Stimulated activated naive B cell treated with anti-CD40 and anti-IgM and Interleukin-4, amounts not matched to agents 10 μg/mL and 1 μg/mL and 100 μg/mL, for 72 hours (primary cell): ENCODE measurements around the gene MIAT.
A peak's percentile ranks its signal among the peaks of the same experiment; 100 is the strongest.

Experiments used
- ATAC-seq, 2 donors: fragments of 150-1000 bp; cut with Tn5 transposase; replicated peaks; 2 replicates each; pipeline ENCODE4 v1.10.0; 2021; ENCODE audit warnings: moderate library complexity in 1 of 2
- DNase-seq: peaks from one replicate; pipeline ENCODE4 v3.0.0; 2021
- H3K27ac Mint-ChIP-seq: one replicate; pipeline ENCODE4 v1.8.0; 2022; ENCODE audit warnings: mild to moderate bottlenecking, mixed read lengths
- H3K27me3 Mint-ChIP-seq, 2 donors: one replicate each; pipeline ENCODE4 v1.8.0; 2022; ENCODE audit warnings: mixed read lengths in 2 of 2
- H3K36me3 Mint-ChIP-seq, 2 donors: one replicate each; pipeline ENCODE4 v1.8.0; 2022; ENCODE audit warnings: mixed read lengths in 2 of 2, mild to moderate bottlenecking in 1 of 2
- H3K4me1 Mint-ChIP-seq, 2 donors: one replicate each; pipeline ENCODE4 v1.8.0; 2022; ENCODE audit warnings: mixed read lengths in 2 of 2, mild to moderate bottlenecking in 1 of 2
- H3K4me3 Mint-ChIP-seq, 2 donors: one replicate each; pipeline ENCODE4 v1.8.0; 2022; ENCODE audit warnings: mild to moderate bottlenecking in 2 of 2, mixed read lengths in 2 of 2, moderate library complexity in 1 of 2
- H3K9me3 Mint-ChIP-seq, 2 donors: one replicate each; pipeline ENCODE4 v1.8.0; 2022; ENCODE audit warnings: mixed read lengths in 2 of 2, mild to moderate bottlenecking in 1 of 2

The MIAT gene

GRCh38 chr22:26669060-26669481 is 11.7 kb downstream of the MIAT start:
- DNase-seq: no peak
- ATAC-seq: no peak
- peaks cover 4 to 5% of the 10 kb centered on the region in 2 donors for H3K9me3 Mint-ChIP-seq
- H3K4me1 Mint-ChIP-seq: peaks cover 52 to 63% of the 10 kb centered on the region in 2 donors
- no peaks in the 10 kb centered on the region for H3K27me3 Mint-ChIP-seq
- H3K36me3 Mint-ChIP-seq: peaks cover 3 to 4% of the 10 kb centered on the region in 2 donors
- H3K4me3 Mint-ChIP-seq: no peak overlapping the region
- no peak overlapping the region for H3K27ac Mint-ChIP-seq

- peaks cover 61 to 70% of the 10 kb centered on the region in 2 donors for H3K4me1 Mint-ChIP-seq
- peaks cover 4 to 5% of the 10 kb centered on the region in 2 donors for H3K9me3 Mint-ChIP-seq
- DNase-seq (no peak), ATAC-seq (no peak)
- H3K4me3 Mint-ChIP-seq: no peak overlapping the region
- peak overlapping the region; percentile 99 for H3K27ac Mint-ChIP-seq
- peaks cover 10 to 16% of the 10 kb centered on the region in 2 donors for H3K36me3 Mint-ChIP-seq
- no peaks in the 10 kb centered on the region for H3K27me3 Mint-ChIP-seq
Observed at GRCh38 chr22:26670459-26670858, 13.1 kb downstream of the MIAT start.

- Mint-ChIP-seq H3K4me1 (peaks cover 61 to 73% of the 10 kb centered on the region in 2 donors), H3K27ac (peak overlapping the region; percentile 99), H3K27me3 (no peaks in the 10 kb centered on the region), H3K4me3 (peak overlapping the region in 1 of 2 donors; percentile 99), H3K9me3 (peaks cover 4 to 5% of the 10 kb centered on the region in 2 donors), H3K36me3 (peaks cover 13 to 25% of the 10 kb centered on the region in 2 donors)
- DNase-seq (peak; percentile 20), ATAC-seq (no peak)
Observed at GRCh38 chr22:26671317-26672059, 14.1 kb downstream of the MIAT start.

GRCh38 chr22:26672060-26672471 is 14.7 kb downstream of the MIAT start:
- Mint-ChIP-seq H3K27ac (peak overlapping the region; percentile 99), H3K4me3 (peak overlapping the region; percentile 93 to 99), H3K9me3 (peaks cover 4 to 5% of the 10 kb centered on the region in 2 donors), H3K36me3 (peaks cover 13 to 25% of the 10 kb centered on the region in 2 donors), H3K27me3 (no peaks in the 10 kb centered on the region), H3K4me1 (peaks cover 60 to 73% of the 10 kb centered on the region in 2 donors)
- ATAC-seq (peak in 1 of 2 donors; percentile 24), DNase-seq (no peak)

- Mint-ChIP-seq H3K27me3 (no peaks in the 10 kb centered on the region), H3K4me3 (peak overlapping the region; percentile 93 to 99), H3K9me3 (peaks cover 4 to 5% of the 10 kb centered on the region in 2 donors), H3K36me3 (peaks cover 13 to 25% of the 10 kb centered on the region in 2 donors), H3K4me1 (peaks cover 54 to 72% of the 10 kb centered on the region in 2 donors), H3K27ac (peak overlapping the region; percentile 99)
- peak; percentile 91 for DNase-seq
- peak; percentile 83 to 85 for ATAC-seq
Observed at GRCh38 chr22:26672590-26673468, 15.4 kb downstream of the MIAT start.

- Mint-ChIP-seq H3K27ac (peak overlapping the region; percentile 99), H3K4me3 (peak overlapping the region; percentile 93 to 99), H3K9me3 (peaks cover 4 to 5% of the 10 kb centered on the region in 2 donors), H3K36me3 (peaks cover 13 to 25% of the 10 kb centered on the region in 2 donors), H3K4me1 (peaks cover 55 to 76% of the 10 kb centered on the region in 2 donors), H3K27me3 (no peaks in the 10 kb centered on the region)
- DNase-seq (no peak), ATAC-seq (no peak)
Observed at GRCh38 chr22:26673486-26673885, 16.1 kb downstream of the MIAT start.

GRCh38 chr22:26674211-26675190 is 17.1 kb downstream of the MIAT start:
- Mint-ChIP-seq H3K36me3 (peaks cover 13 to 25% of the 10 kb centered on the region in 2 donors), H3K9me3 (peaks cover 4 to 5% of the 10 kb centered on the region in 2 donors), H3K27me3 (no peaks in the 10 kb centered on the region), H3K4me3 (peak overlapping the region; percentile 93 to 99), H3K27ac (peak overlapping the region; percentile 99), H3K4me1 (peaks cover 60 to 75% of the 10 kb centered on the region in 2 donors)
- no peak for DNase-seq
- ATAC-seq: no peak

GRCh38 chr22:26675687-26676268 is 18.4 kb downstream of the MIAT start:
- peaks cover 18 to 35% of the 10 kb centered on the region in 2 donors for H3K36me3 Mint-ChIP-seq

GRCh38 chr22:26677217-26677616 is 19.8 kb downstream of the MIAT start:
- peaks cover 27 to 48% of the 10 kb centered on the region in 2 donors for H3K36me3 Mint-ChIP-seq

More at GRCh38 chr22:26675687-26676268, 18.4 kb downstream of the MIAT start:
- ATAC-seq: no peak
- no peaks in the 10 kb centered on the region for H3K27me3 Mint-ChIP-seq
- peaks cover 2 to 4% of the 10 kb centered on the region in 2 donors for H3K9me3 Mint-ChIP-seq
- H3K4me3 Mint-ChIP-seq: no peak overlapping the region
- no peak for DNase-seq
- H3K4me1 Mint-ChIP-seq: peaks cover 55 to 78% of the 10 kb centered on the region in 2 donors
- peak overlapping the region; percentile 28 for H3K27ac Mint-ChIP-seq

GRCh38 chr22:26679003-26679629 is 21.7 kb downstream of the MIAT start:
- no peaks in the 10 kb centered on the region for H3K27me3 Mint-ChIP-seq
- no peak overlapping the region for H3K27ac Mint-ChIP-seq
- H3K4me1 Mint-ChIP-seq: peaks cover 37 to 65% of the 10 kb centered on the region in 2 donors
- H3K36me3 Mint-ChIP-seq: peaks cover 37 to 59% of the 10 kb centered on the region in 2 donors
- DNase-seq (peak; percentile 58), ATAC-seq (peak; percentile 78 to 89)
- H3K9me3 Mint-ChIP-seq: no peaks in the 10 kb centered on the region
- no peak overlapping the region for H3K4me3 Mint-ChIP-seq

More at GRCh38 chr22:26677217-26677616, 19.8 kb downstream of the MIAT start:
- no peak overlapping the region for H3K4me3 Mint-ChIP-seq
- DNase-seq (no peak), ATAC-seq (no peak)
- H3K4me1 Mint-ChIP-seq: peaks cover 42 to 72% of the 10 kb centered on the region in 2 donors
- H3K27me3 Mint-ChIP-seq: no peaks in the 10 kb centered on the region
- H3K9me3 Mint-ChIP-seq: peaks cover 0 to under 1% of the 10 kb centered on the region in 2 donors
- H3K27ac Mint-ChIP-seq: peak overlapping the region; percentile 31

GRCh38 chr22:26680485-26680884 is 23.1 kb downstream of the MIAT start:
- Mint-ChIP-seq H3K4me3 (no peak overlapping the region), H3K4me1 (peaks cover 23 to 53% of the 10 kb centered on the region in 2 donors), H3K9me3 (no peaks in the 10 kb centered on the region), H3K27ac (no peak overlapping the region), H3K36me3 (peaks cover 30 to 47% of the 10 kb centered on the region in 2 donors), H3K27me3 (no peaks in the 10 kb centered on the region)
- no peak for ATAC-seq
- no peak for DNase-seq

- peaks cover 27 to 38% of the 10 kb centered on the region in 2 donors for H3K36me3 Mint-ChIP-seq
- H3K27me3 Mint-ChIP-seq: no peaks in the 10 kb centered on the region
- peaks cover 18 to 45% of the 10 kb centered on the region in 2 donors for H3K4me1 Mint-ChIP-seq
- DNase-seq: no peak
- H3K4me3 Mint-ChIP-seq: no peak overlapping the region
- H3K9me3 Mint-ChIP-seq: no peaks in the 10 kb centered on the region
- no peak overlapping the region for H3K27ac Mint-ChIP-seq
- ATAC-seq: no peak
Observed at GRCh38 chr22:26681395-26681821, 24.0 kb downstream of the MIAT start.
